Loucy (cell line): ENCODE results near the gene SDE2.
"Not testable (repeated sequence)": the region's sequence is repeated elsewhere in the genome, so short reads cannot be mapped to it uniquely, and the experiment has no call there.

Source experiments
- CTCF ChIP-seq: fragments of 200-600 bp; sonication (generic); conservative IDR thresholded peaks from 2 replicates; pipeline ENCODE4 v1.5.1; 2014; ENCODE audit warnings: mild to moderate bottlenecking, antibody characterized with exemption, low read length
- EZH2phosphoT487 ChIP-seq: fragments of 200-600 bp; IDR thresholded peaks from 2 replicates; pipeline ENCODE4 v1.6.1; 2018; ENCODE audit warnings: antibody characterized with exemption, mild to moderate bottlenecking, moderate library complexity, borderline replicate concordance

GRCh38 chr1:225936086-225936485 is 63.1 kb downstream of the SDE2 start:
- TF ChIP-seq CTCF, EZH2phosphoT487: not testable (repeated sequence)
